ENCODE measurements around the gene CADM2.

The CADM2 gene

GRCh38 chr3:85189731-85190130, 230.9 kb downstream of the CADM2 start:
- no peak for DNase-seq (ENCODE audit: low spot score)

- DNase-seq (ENCODE audit: low spot score), result no peak
Observed at GRCh38 chr3:85193565-85193964, 234.8 kb downstream of the CADM2 start.

GRCh38 chr3:85208650-85209049, 249.9 kb downstream of the CADM2 start:
- DNase-seq (ENCODE audit: low spot score), result no peak

GRCh38 chr3:85210540-85210939, 251.8 kb downstream of the CADM2 start:
- no peak for DNase-seq (ENCODE audit: low spot score)

GRCh38 chr3:85228966-85229365, 270.2 kb downstream of the CADM2 start:
- DNase-seq (ENCODE audit: low spot score), result no peak

GRCh38 chr3:85244091-85244490, 285.3 kb downstream of the CADM2 start:
- DNase-seq (ENCODE audit: low spot score), result no peak

- no peak for DNase-seq (ENCODE audit: low spot score)
Observed at GRCh38 chr3:85244519-85244918, 285.7 kb downstream of the CADM2 start.

- DNase-seq (ENCODE audit: low spot score), result no peak
Observed at GRCh38 chr3:85251766-85252165, 293.0 kb downstream of the CADM2 start.

- DNase-seq (ENCODE audit: low spot score), result no peak
Observed at GRCh38 chr3:85252686-85253085, 293.9 kb downstream of the CADM2 start.

- DNase-seq (ENCODE audit: low spot score), result no peak
Observed at GRCh38 chr3:85254738-85255137, 295.9 kb downstream of the CADM2 start.

- no peak for DNase-seq (ENCODE audit: low spot score)
Observed at GRCh38 chr3:85255949-85256348, 297.2 kb downstream of the CADM2 start.

- no peak for DNase-seq (ENCODE audit: low spot score)
Observed at GRCh38 chr3:85258326-85258725, 299.5 kb downstream of the CADM2 start.

GRCh38 chr3:85258819-85259218, 300.0 kb downstream of the CADM2 start:
- DNase-seq (ENCODE audit: low spot score), result no peak

- no peak for DNase-seq (ENCODE audit: low spot score)
Observed at GRCh38 chr3:85259748-85260147, 301.0 kb downstream of the CADM2 start.

- DNase-seq (ENCODE audit: low spot score), result no peak
Observed at GRCh38 chr3:85264381-85264780, 305.6 kb downstream of the CADM2 start.

GRCh38 chr3:85270488-85270887, 311.7 kb downstream of the CADM2 start:
- no peak for DNase-seq (ENCODE audit: low spot score)

GRCh38 chr3:85271911-85272310, 313.1 kb downstream of the CADM2 start:
- DNase-seq (ENCODE audit: low spot score), result no peak

- no peak for DNase-seq (ENCODE audit: low spot score)
Observed at GRCh38 chr3:85288257-85288656, 329.5 kb downstream of the CADM2 start.

GRCh38 chr3:85297291-85297690, 338.5 kb downstream of the CADM2 start:
- no peak for DNase-seq (ENCODE audit: low spot score)

GRCh38 chr3:85298032-85298431, 339.2 kb downstream of the CADM2 start:
- no peak for DNase-seq (ENCODE audit: low spot score)

GRCh38 chr3:85303156-85303555, 344.4 kb downstream of the CADM2 start:
- no peak for DNase-seq (ENCODE audit: low spot score)

- DNase-seq (ENCODE audit: low spot score), result no peak
Observed at GRCh38 chr3:85304360-85304964, 345.7 kb downstream of the CADM2 start.

GRCh38 chr3:85312331-85312730, 353.5 kb downstream of the CADM2 start:
- no peak for DNase-seq (ENCODE audit: low spot score)

GRCh38 chr3:85313380-85313779, 354.6 kb downstream of the CADM2 start:
- no peak for DNase-seq (ENCODE audit: low spot score)

- no peak for DNase-seq (ENCODE audit: low spot score)
Observed at GRCh38 chr3:85316252-85316651, 357.5 kb downstream of the CADM2 start.

Data from activated CD4-positive, alpha-beta T cell treated with anti-CD3 and anti-CD28 coated beads, Interleukin-2, Interleukin-4, amounts not matched to agents 100 ng/mL and 50 ng/mL, durations not matched to agents 16 hours and 8 hours (primary cell).